HepG2 (cell line): Measurements from ENCODE around the gene TEAD1. TPM values are rescaled to one million over a fixed set of nuclear protein-coding genes. Genes with fewer than 3 reads are reported as not detected.
A peak's percentile ranks its signal among the peaks of the same experiment; 100 is the strongest.

Experiments
- ATF7-NPFF ChIP-seq: sonication (generic); formaldehyde crosslinking; IDR thresholded peaks from 2 replicates; pipeline ENCODE4 v1.8.1; 2023; ENCODE audit warnings: mild to moderate bottlenecking, low read depth, missing genetic modification reagents, moderate library complexity
- CREB1 ChIP-seq, 2 experiments: fragments of 450-650 bp in 1 of 2; IDR thresholded peaks; 2 replicates each; pipeline ENCODE4 v1.6.1; 2016 to 2017; ENCODE audit warnings: control low read depth in 1 of 2, mild to moderate bottlenecking in 1 of 2, missing compliant biosample characterization in 1 of 2, missing genetic modification characterization in 1 of 2
- CREBL2 ChIP-seq: sonication (generic); formaldehyde crosslinking; IDR thresholded peaks from 2 replicates; pipeline ENCODE4 v1.8.1; 2023; ENCODE audit warnings: missing genetic modification reagents, mild to moderate bottlenecking, borderline replicate concordance
- GATA4 ChIP-seq: sonication (generic); IDR thresholded peaks from 2 replicates; pipeline ENCODE4 v1.6.1; 2016; ENCODE audit warnings: antibody characterized with exemption, low read depth, borderline replicate concordance
- GMEB2 ChIP-seq: IDR thresholded peaks from 2 replicates; pipeline ENCODE4 v1.6.1; 2016; ENCODE audit warnings: missing biosample characterization, missing genetic modification reagents, low read depth
- HES4 ChIP-seq: sonication (generic); formaldehyde crosslinking; IDR thresholded peaks from 2 replicates; pipeline ENCODE4 v1.9.0; 2021; ENCODE audit warnings: mild to moderate bottlenecking, missing genetic modification reagents, borderline replicate concordance
- MAFK ChIP-seq, 2 experiments: IDR thresholded peaks in 1 of 2; conservative IDR thresholded peaks in 1 of 2; 2 replicates each; pipeline ENCODE4 v1.6.1; 2011; ENCODE audit warnings: improper control_type of control experiment in 2 of 2, low read length in 2 of 2
- MBD4 ChIP-seq: IDR thresholded peaks from 2 replicates; pipeline ENCODE4 v1.6.1; 2012; ENCODE audit warnings: low read length, inconsistent platforms, borderline replicate concordance
- MEIS2 ChIP-seq: sonication (generic); formaldehyde crosslinking; IDR thresholded peaks from 2 replicates; pipeline ENCODE4 v1.9.0; 2021; ENCODE audit warnings: mild to moderate bottlenecking, missing genetic modification reagents
- MTERF4 ChIP-seq: sonication (generic); formaldehyde crosslinking; IDR thresholded peaks from 2 replicates; pipeline ENCODE4 v1.8.0; 2023; ENCODE audit warnings: mild to moderate bottlenecking, missing genetic modification reagents
- PAXIP1 ChIP-seq: sonication (generic); formaldehyde crosslinking; conservative IDR thresholded peaks from 2 replicates; pipeline ENCODE4 v1.4.0; 2020; ENCODE audit warnings: mild to moderate bottlenecking, missing genetic modification reagents, moderate library complexity
- PPARG ChIP-seq: conservative IDR thresholded peaks from 2 replicates; pipeline ENCODE4 v1.6.1; 2016; ENCODE audit warnings: missing biosample characterization, missing genetic modification reagents
- RBM39 ChIP-seq: fragments of 200-400 bp; formaldehyde crosslinking; IDR thresholded peaks from one replicate; pipeline ENCODE4 v1.6.1; 2018; ENCODE audit warnings: antibody characterized with exemption, mild to moderate bottlenecking, low read depth, low read length; ENCODE audit not compliant: poor library complexity, severe bottlenecking
- REL ChIP-seq: sonication (generic); formaldehyde crosslinking; conservative IDR thresholded peaks from 2 replicates; pipeline ENCODE4 v1.8.0; 2022; ENCODE audit warnings: mild to moderate bottlenecking, missing genetic modification reagents, moderate library complexity
- TFAP4 ChIP-seq: sonication (generic); IDR thresholded peaks from 2 replicates; pipeline ENCODE4 v1.6.1; 2016; ENCODE audit warnings: low read depth, borderline replicate concordance
- YEATS2 ChIP-seq: sonication (generic); formaldehyde crosslinking; IDR thresholded peaks from 2 replicates; pipeline ENCODE4 v1.4.0; 2020; ENCODE audit warnings: missing genetic modification reagents, borderline replicate concordance
- ZBTB1 ChIP-seq: sonication (generic); formaldehyde crosslinking; IDR thresholded peaks from 2 replicates; pipeline ENCODE4 v1.4.0; 2020; ENCODE audit warnings: missing genetic modification reagents, borderline replicate concordance
- ZNF10 ChIP-seq: sonication (generic); formaldehyde crosslinking; IDR thresholded peaks from 2 replicates; pipeline ENCODE4 v1.4.0; 2020; ENCODE audit warnings: mild to moderate bottlenecking, low read depth, missing genetic modification reagents, borderline replicate concordance
- ZNF230 ChIP-seq: sonication (generic); formaldehyde crosslinking; IDR thresholded peaks from 2 replicates; pipeline ENCODE4 v1.4.0; 2020; ENCODE audit warnings: mild to moderate bottlenecking, missing genetic modification reagents
- ZNF788 ChIP-seq: sonication (generic); formaldehyde crosslinking; IDR thresholded peaks from 2 replicates; pipeline ENCODE4 v1.5.0; 2020; ENCODE audit warnings: mild to moderate bottlenecking, missing genetic modification reagents, borderline replicate concordance
- ZSCAN20 ChIP-seq: sonication (generic); formaldehyde crosslinking; IDR thresholded peaks from 2 replicates; pipeline ENCODE4 v1.4.0; 2020; ENCODE audit warnings: missing genetic modification reagents, mild to moderate bottlenecking, borderline replicate concordance
- polyA plus RNA-seq, 8 experiments: library from polyadenylated mRNA; depleted of rRNA in 3 of 8; stranded (reverse) in 7 of 8; unstranded in 1 of 8; fragments of >200 nt; fragmentation: Illumina TruSeq in 4 of 8; extraction: Trizol in 4 of 8; gene quantifications; 2 replicates each; pipeline versions ENCODE4 v1.2.1 to v1.2.3, GENCODE V29; 2011 to 2016; ENCODE audit warnings: low read depth in 4 of 8, missing spikeins in 1 of 8, mixed read lengths in 1 of 8; ENCODE audit not compliant: insufficient read depth in 1 of 8
- total RNA-seq, 5 experiments: library from RNA; depleted of rRNA; stranded (reverse); fragments of >200 nt; fragmentation: Illumina TruSeq; extraction: Trizol; gene quantifications; 2 replicates each; pipeline ENCODE4 v1.2.3, GENCODE V29; 2016; ENCODE audit warnings: low read depth in 1 of 5

Gene TEAD1
- total and polyA plus RNA-seq, 2 of the 13 experiments (the other 11 are each of a cell fraction or from before 2014, with no cell fraction given): 20.1 to 30.5 TPM

- TF ChIP-seq MTERF4: no peak
- no peak for TF ChIP-seq MAFK (conservative IDR thresholded peaks at IDR 0.05 in 1 of 2, IDR thresholded peaks at IDR 0.05 in 1 of 2; ENCODE audit: low read length in 2 of 2)
- peak; percentile 92 for TF ChIP-seq CREB1 (IDR thresholded peaks at IDR 0.05)
- TF ChIP-seq CREB1 (CRISPR knock-in tag; IDR thresholded peaks at IDR 0.05): peak; percentile 81
- no peak for TF ChIP-seq REL (CRISPR knock-in tag)
- peak; percentile 93 for TF ChIP-seq PAXIP1 (CRISPR knock-in tag)
- no peak for TF ChIP-seq ZBTB1
- TF ChIP-seq MBD4: no peak
- TF ChIP-seq GMEB2 (CRISPR knock-in tag): no peak
- TF ChIP-seq HES4 (CRISPR knock-in tag): no peak
- no peak for TF ChIP-seq PPARG
- no peak for TF ChIP-seq CREBL2 (CRISPR knock-in tag)
- no peak for TF ChIP-seq ZNF230 (CRISPR knock-in tag)
- no peak for TF ChIP-seq GATA4
- TF ChIP-seq ZSCAN20 (CRISPR knock-in tag): no peak
- TF ChIP-seq TFAP4: peak; percentile 87
- 0 out of 2 replicates have a peak, but pooled peaks have one; percentile 37 for TF ChIP-seq MEIS2 (CRISPR knock-in tag)
- no peak for TF ChIP-seq ZNF10 (CRISPR knock-in tag)
- no peak for TF ChIP-seq RBM39
- TF ChIP-seq ATF7-NPFF (CRISPR knock-in tag): no peak
- no peak for TF ChIP-seq YEATS2 (CRISPR knock-in tag)
- no peak; the same call in 1 of the 2 replicates for TF ChIP-seq ZNF788 (CRISPR knock-in tag)
Observed at GRCh38 chr11:12692229-12693075, 18.2 kb downstream of the TEAD1 start (continued).
